IPS-18a (cell line): ENCODE data around the gene YAP1.
A peak's percentile ranks its signal among the peaks of the same experiment; 100 is the strongest.

Experiments
- H3K27ac ChIP-seq: one replicate; pipeline ENCODE4 v1.5.1; 2013; ENCODE audit warnings: low read length
- H3K27me3 ChIP-seq: one replicate; pipeline ENCODE4 v1.6.1; 2013; ENCODE audit warnings: mild to moderate bottlenecking, low read length; ENCODE audit not compliant: control insufficient read depth, insufficient read depth
- H3K36me3 ChIP-seq: one replicate; pipeline ENCODE4 v1.6.1; 2013; ENCODE audit warnings: low read depth, low read length; ENCODE audit not compliant: control insufficient read depth
- H3K4me1 ChIP-seq: one replicate; pipeline ENCODE4 v1.6.1; 2013; ENCODE audit warnings: low read depth, low read length; ENCODE audit not compliant: control insufficient read depth
- H3K4me3 ChIP-seq: one replicate; pipeline ENCODE4 v1.5.1; 2013; ENCODE audit warnings: low read length
- H3K9ac ChIP-seq: one replicate; pipeline ENCODE4 v1.6.1; 2013; ENCODE audit warnings: mild to moderate bottlenecking, low read length, moderate library complexity
- H3K9me3 ChIP-seq: one replicate; pipeline ENCODE4 v1.6.1; 2013; ENCODE audit warnings: low read depth, low read length; ENCODE audit not compliant: control insufficient read depth

Gene YAP1

GRCh38 chr11:102109896-102110760, at the start of gene YAP1:
Gene YAP1, plus strand, starts transcription at chr11:102110447. Its CDS starts 402 bp downstream, at chr11:102110849.
- peak within 1 kb of the TSS; percentile 96 for H3K27ac ChIP-seq
- peaks cover 5% of the 10 kb centered on the region for H3K36me3 ChIP-seq
- H3K9ac ChIP-seq, result peak within 1 kb of the TSS; percentile 95
- H3K27me3 ChIP-seq, result peaks cover 6% of the 10 kb centered on the region
- no peaks in the 10 kb centered on the region for H3K9me3 ChIP-seq
- peaks cover 36% of the 10 kb centered on the region for H3K4me1 ChIP-seq
- H3K4me3 ChIP-seq, result peak within 1 kb of the TSS; percentile 91

- no peaks in the 10 kb centered on the region for H3K9me3 ChIP-seq
- H3K27ac ChIP-seq, result no peak overlapping the region
- no peaks in the 10 kb centered on the region for H3K4me1 ChIP-seq
- H3K27me3 ChIP-seq, result no peaks in the 10 kb centered on the region
- H3K4me3 ChIP-seq, result no peak overlapping the region
- H3K9ac ChIP-seq, result no peak overlapping the region
- H3K36me3 ChIP-seq, result no peaks in the 10 kb centered on the region
Measured at GRCh38 chr11:102061276-102061675, 49.0 kb upstream of the YAP1 start.

- Histone ChIP-seq H3K27me3 (no peaks in the 10 kb centered on the region), H3K4me1 (no peaks in the 10 kb centered on the region), H3K36me3 (no peaks in the 10 kb centered on the region), H3K27ac (no peak overlapping the region), H3K4me3 (no peak overlapping the region), H3K9ac (no peak overlapping the region), H3K9me3 (no peaks in the 10 kb centered on the region)
Measured at GRCh38 chr11:102062106-102062505, 48.1 kb upstream of the YAP1 start.

GRCh38 chr11:102064316-102064715, 45.9 kb upstream of the YAP1 start:
- H3K4me1 ChIP-seq, result no peaks in the 10 kb centered on the region
- no peaks in the 10 kb centered on the region for H3K9me3 ChIP-seq
- H3K36me3 ChIP-seq, result no peaks in the 10 kb centered on the region
- H3K27me3 ChIP-seq, result no peaks in the 10 kb centered on the region
- H3K27ac ChIP-seq, result no peak overlapping the region
- H3K9ac ChIP-seq, result no peak overlapping the region
- no peak overlapping the region for H3K4me3 ChIP-seq

GRCh38 chr11:102070766-102071165, 39.5 kb upstream of the YAP1 start:
- H3K27ac ChIP-seq, result no peak overlapping the region

GRCh38 chr11:102071497-102072472, 38.5 kb upstream of the YAP1 start:
- no peak overlapping the region for H3K4me3 ChIP-seq
- H3K9me3 ChIP-seq, result no peaks in the 10 kb centered on the region
- no peaks in the 10 kb centered on the region for H3K36me3 ChIP-seq
- H3K4me1 ChIP-seq, result no peaks in the 10 kb centered on the region
- H3K27me3 ChIP-seq, result no peaks in the 10 kb centered on the region
- H3K9ac ChIP-seq, result no peak overlapping the region
- no peak overlapping the region for H3K27ac ChIP-seq

More at GRCh38 chr11:102070766-102071165, 39.5 kb upstream of the YAP1 start:
- Histone ChIP-seq H3K4me1 (no peaks in the 10 kb centered on the region), H3K4me3 (no peak overlapping the region), H3K9ac (no peak overlapping the region), H3K9me3 (no peaks in the 10 kb centered on the region), H3K36me3 (no peaks in the 10 kb centered on the region), H3K27me3 (no peaks in the 10 kb centered on the region)

- H3K27ac ChIP-seq, result no peak overlapping the region
Measured at GRCh38 chr11:102073253-102073652, 37.0 kb upstream of the YAP1 start.

GRCh38 chr11:102079625-102080024, 30.6 kb upstream of the YAP1 start:
- Histone ChIP-seq H3K4me1 (no peaks in the 10 kb centered on the region), H3K27ac (no peak overlapping the region), H3K27me3 (no peaks in the 10 kb centered on the region), H3K36me3 (no peaks in the 10 kb centered on the region), H3K9ac (no peak overlapping the region), H3K4me3 (no peak overlapping the region), H3K9me3 (no peaks in the 10 kb centered on the region)

More at GRCh38 chr11:102073253-102073652, 37.0 kb upstream of the YAP1 start:
- no peaks in the 10 kb centered on the region for H3K36me3 ChIP-seq
- H3K27me3 ChIP-seq, result no peaks in the 10 kb centered on the region
- H3K9me3 ChIP-seq, result no peaks in the 10 kb centered on the region
- no peak overlapping the region for H3K4me3 ChIP-seq
- H3K9ac ChIP-seq, result no peak overlapping the region
- H3K4me1 ChIP-seq, result no peaks in the 10 kb centered on the region

GRCh38 chr11:102081313-102081712, 28.9 kb upstream of the YAP1 start:
- H3K27ac ChIP-seq, result no peak overlapping the region
- no peaks in the 10 kb centered on the region for H3K27me3 ChIP-seq
- no peaks in the 10 kb centered on the region for H3K36me3 ChIP-seq
- H3K4me1 ChIP-seq, result no peaks in the 10 kb centered on the region
- H3K9me3 ChIP-seq, result no peaks in the 10 kb centered on the region
- no peak overlapping the region for H3K4me3 ChIP-seq
- H3K9ac ChIP-seq, result no peak overlapping the region

GRCh38 chr11:102085864-102086551, 24.2 kb upstream of the YAP1 start:
- Histone ChIP-seq H3K4me1 (no peaks in the 10 kb centered on the region), H3K27ac (no peak overlapping the region), H3K36me3 (no peaks in the 10 kb centered on the region), H3K9me3 (no peaks in the 10 kb centered on the region), H3K4me3 (no peak overlapping the region), H3K27me3 (no peaks in the 10 kb centered on the region), H3K9ac (no peak overlapping the region)

- Histone ChIP-seq H3K9ac (no peak overlapping the region), H3K36me3 (no peaks in the 10 kb centered on the region), H3K27me3 (no peaks in the 10 kb centered on the region), H3K27ac (no peak overlapping the region), H3K9me3 (no peaks in the 10 kb centered on the region), H3K4me3 (no peak overlapping the region), H3K4me1 (no peaks in the 10 kb centered on the region)
Measured at GRCh38 chr11:102097186-102097585, 13.1 kb upstream of the YAP1 start.
